Urinary bladder (tissue), 4 donors: Measurements from ENCODE around the gene NSFL1C. TPM values are rescaled to one million over a fixed set of nuclear protein-coding genes. Genes with fewer than 3 reads are reported as not detected.
A peak's percentile ranks its signal among the peaks of the same experiment; 100 is the strongest.

Experiments used
- DNase-seq: peaks from one replicate; pipeline ENCODE4 v3.0.0-alpha.2; 2015; ENCODE audit errors: extremely low spot score
- H3K27ac ChIP-seq: one replicate; pipeline ENCODE4 v1.5.1; 2013; ENCODE audit warnings: low read depth, mild to moderate bottlenecking, moderate library complexity
- H3K36me3 ChIP-seq: one replicate; pipeline ENCODE4 v1.6.1; 2013; ENCODE audit warnings: mild to moderate bottlenecking, moderate library complexity; ENCODE audit not compliant: insufficient read depth
- H3K4me1 ChIP-seq: one replicate; pipeline ENCODE4 v1.6.1; 2013; ENCODE audit warnings: mild to moderate bottlenecking, moderate library complexity; ENCODE audit not compliant: insufficient read depth
- H3K4me3 ChIP-seq: one replicate; pipeline ENCODE4 v1.5.1; 2013; ENCODE audit warnings: low read depth, low read length
- WGBS: extraction: QIAGEN DNeasy Blood & Tissue Kit; methylation state at CpG from one replicate; pipeline ENCODE4 v1.1.7; 2013; 5-methylcytosine and 5-hydroxymethylcytosine counted together
- polyA plus RNA-seq: library from polyadenylated mRNA; stranded (reverse); fragments of 200-250 nt; gene quantifications from one replicate; pipeline ENCODE4 v1.2.3, GENCODE V29; 2013
- total RNA-seq: library from RNA; depleted of rRNA; stranded (reverse); fragments of >200 nt; gene quantifications from one replicate; pipeline ENCODE4 v1.2.3, GENCODE V29; 2014
- donor health status: healthy with polysubstance abuse.
- donor health status: healthy.

NSFL1C gene
- total and polyA plus RNA-seq, 2 donors, result 23.6 to 57.3 TPM

- Histone ChIP-seq H3K27ac (no peak overlapping the region), H3K4me3 (peak overlapping the region; percentile 97), H3K36me3 (no peaks in the 10 kb centered on the region), H3K4me1 (peaks cover 2% of the 10 kb centered on the region)
- 62% methylated on average over 7 of the region's 7 CpGs for WGBS
- no peak for DNase-seq
These were observed 73.2 kb downstream of the NSFL1C start for GRCh38 chr20:1393507-1393882.

GRCh38 chr20:1392693-1393506, 73.7 kb downstream of the NSFL1C start, which contains the start of gene FKBP1A:
FKBP1A (minus strand) TSS chr20:1393054; CDS start chr20:1392998, 56 bp downstream.
- peak; percentile 79 for DNase-seq
- H3K4me1 ChIP-seq, result peaks cover 2% of the 10 kb centered on the region
- under 1% methylated on average over 79 of the region's 79 CpGs for WGBS
- H3K27ac ChIP-seq, result peak within 1 kb of the TSS; percentile 18
- H3K36me3 ChIP-seq, result no peaks in the 10 kb centered on the region
- H3K4me3 ChIP-seq, result peak within 1 kb of the TSS; percentile 97

DNA sequence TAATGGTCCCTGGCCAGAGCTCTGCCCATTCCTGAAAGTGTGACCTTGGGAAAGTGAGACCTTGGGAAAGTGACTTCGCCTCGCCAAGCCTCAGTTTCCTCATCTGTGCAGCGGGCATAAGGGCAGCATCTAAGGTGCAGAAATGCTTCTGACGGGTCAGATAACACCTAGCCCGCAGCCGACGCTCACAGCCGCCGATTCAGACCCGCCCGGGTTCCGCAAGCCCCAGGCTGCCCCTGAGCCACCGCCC, 74.3 kb downstream of the NSFL1C start:
- WGBS, result 1% methylated on average over 13 of the region's 13 CpGs
- Histone ChIP-seq H3K4me3 (peak overlapping the region; percentile 97), H3K4me1 (peaks cover 2% of the 10 kb centered on the region), H3K27ac (no peak overlapping the region), H3K36me3 (no peaks in the 10 kb centered on the region)
- no peak for DNase-seq

Other genes with a start within 250 kb of the NSFL1C start
- gene RAD21L1, start 240.8 kb downstream of the NSFL1C start, total RNA-seq, result not detected
- gene RAD21L1, start 240.8 kb downstream of the NSFL1C start, polyA plus RNA-seq, result not detected
- gene SNPH, start 200.6 kb downstream of the NSFL1C start, total RNA-seq, result 3.5 TPM
- 7.3 TPM for gene SNPH, start 200.6 kb downstream of the NSFL1C start, polyA plus RNA-seq
- gene SDCBP2, start 137.7 kb downstream of the NSFL1C start, total RNA-seq, result 1.9 TPM
- 12.7 TPM for gene SDCBP2, start 137.7 kb downstream of the NSFL1C start, polyA plus RNA-seq
- gene FKBP1A, start 73.8 kb downstream of the NSFL1C start, total RNA-seq, result 96.6 TPM
- 253 TPM for gene FKBP1A, start 73.8 kb downstream of the NSFL1C start, polyA plus RNA-seq
- 1.2 TPM for gene SIRPB2, start 24.6 kb upstream of the NSFL1C start, total RNA-seq
- 3.3 TPM for gene SIRPB2, start 24.6 kb upstream of the NSFL1C start, polyA plus RNA-seq
- gene SIRPD, start 90.9 kb upstream of the NSFL1C start, total RNA-seq, result not detected
- gene SIRPD, start 90.9 kb upstream of the NSFL1C start, polyA plus RNA-seq, result 0.53 TPM
- gene SIRPB1, start 153.2 kb upstream of the NSFL1C start, total RNA-seq, result 0.26 TPM
- 0.38 TPM for gene SIRPB1, start 153.2 kb upstream of the NSFL1C start, polyA plus RNA-seq
- gene SIRPG, start 190.9 kb upstream of the NSFL1C start, total RNA-seq, result not detected
- 0.49 TPM for gene SIRPG, start 190.9 kb upstream of the NSFL1C start, polyA plus RNA-seq